Measurements from ENCODE around the gene TMEM17.

GRCh38 chr2:62529758-62530157 is 23.8 kb upstream of the TMEM17 start:
- no peak for TF ChIP-seq CTCF (IDR thresholded peaks at IDR 0.05)
- no peak for TF ChIP-seq POLR2A (IDR thresholded peaks at IDR 0.05)

Data from heart left ventricle (tissue), 13 donors.